Ascending aorta (tissue), 2 donors: ENCODE measurements around the gene MRPL49. TPM values are rescaled to one million over a fixed set of nuclear protein-coding genes. Genes with fewer than 3 reads are reported as not detected.
"Not testable (repeated sequence)": the region's sequence is repeated elsewhere in the genome, so short reads cannot be mapped to it uniquely, and the experiment has no call there.

ENCODE experiments used
- DNase-seq, 2 donors: peaks; one replicate each; pipeline ENCODE4 v3.0.0-alpha.2; 2019; ENCODE audit warnings: low spot score in 2 of 2
- H3K27ac ChIP-seq, 2 donors: fragments of 200-600 bp; sonication (generic); one replicate each; pipeline ENCODE4 v1.5.1; 2016 to 2017; ENCODE audit warnings: mild to moderate bottlenecking in 1 of 2
- H3K27me3 ChIP-seq: fragments of 200-600 bp; sonication (generic); one replicate; pipeline ENCODE4 v1.5.1; 2017
- H3K36me3 ChIP-seq, 2 donors: fragments of 200-600 bp; sonication (generic); one replicate each; pipeline ENCODE4 v1.5.1; 2016
- H3K4me1 ChIP-seq, 2 donors: fragments of 200-600 bp; sonication (generic); one replicate each; pipeline ENCODE4 v1.5.1; 2016 to 2017; ENCODE audit warnings: mild to moderate bottlenecking in 1 of 2
- H3K4me3 ChIP-seq, 2 donors: fragments of 200-600 bp; sonication (generic); one replicate each; pipeline ENCODE4 v1.5.1; 2016 to 2017; ENCODE audit warnings: mild to moderate bottlenecking in 1 of 2
- H3K9me3 ChIP-seq, 2 donors: fragments of 200-600 bp; sonication (generic); one replicate each; pipeline ENCODE4 v1.5.1; 2016
- CTCF ChIP-seq, 3 experiments: fragments of 200-600 bp in 2 of 3; fragments of 450-650 bp in 1 of 3; sonication (generic) in 2 of 3; IDR thresholded peaks; one replicate each; pipeline ENCODE4 v1.5.1; 2016 to 2019; ENCODE audit warnings: antibody characterized with exemption in 3 of 3, mild to moderate bottlenecking in 1 of 3, moderate library complexity in 1 of 3
- intact Hi-C: fragments of 100-400 bp; cut with DNase I; formaldehyde crosslinking; loops from one replicate; pipeline ENCODE4 v1.15.1; 2023
- total RNA-seq: library from RNA; depleted of rRNA; stranded (reverse); fragments of >200 nt; gene quantifications from one replicate; pipeline ENCODE4 v1.1.0, GENCODE V29; 2016

MRPL49 gene
- total RNA-seq, 1 donor from 2014 or later: 43.2 TPM

- no peak for DNase-seq
Measured at GRCh38 chr11:65147352-65148075, 25.4 kb downstream of the MRPL49 start.

GRCh38 chr11:65148657-65149056 lies 26.5 kb downstream of the MRPL49 start:
- Histone ChIP-seq H3K4me1 (peaks cover 0 to 11% of the 10 kb centered on the region in 2 donors), H3K27me3 (no peaks in the 10 kb centered on the region), H3K4me3 (no peak overlapping the region), H3K36me3 (no peaks in the 10 kb centered on the region), H3K27ac (no peak overlapping the region), H3K9me3 (no peaks in the 10 kb centered on the region)
- intact Hi-C loops: no loop called here
- TF ChIP-seq CTCF (IDR thresholded peaks at IDR 0.05): no peak
- no peak for DNase-seq

More at GRCh38 chr11:65147352-65148075, 25.4 kb downstream of the MRPL49 start:
- no peaks in the 10 kb centered on the region for H3K27me3 ChIP-seq
- no peak overlapping the region for H3K27ac ChIP-seq
- H3K9me3 ChIP-seq: no peaks in the 10 kb centered on the region
- no peaks in the 10 kb centered on the region for H3K36me3 ChIP-seq
- intact Hi-C loops: no loop called here
- peaks cover 0 to 11% of the 10 kb centered on the region in 2 donors for H3K4me1 ChIP-seq
- no peak for TF ChIP-seq CTCF (IDR thresholded peaks at IDR 0.05)
- no peak overlapping the region for H3K4me3 ChIP-seq

GRCh38 chr11:65150131-65150508 lies 28.0 kb downstream of the MRPL49 start:
- Histone ChIP-seq H3K4me1 (peaks cover 0 to 11% of the 10 kb centered on the region in 2 donors), H3K4me3 (peak overlapping the region in 1 of 2 donors; percentile 19), H3K27ac (peak overlapping the region; percentile 68 to 73)
- DNase-seq, H3K36me3 ChIP-seq, H3K27me3 ChIP-seq, H3K9me3 ChIP-seq: not testable (repeated sequence)
- intact Hi-C loops: loop anchor here (2.0 kb wide), 1 partner anchor 15 kb away; the partner anchor contains the start of gene SYVN1

- TF ChIP-seq CTCF (IDR thresholded peaks at IDR 0.05): no peak
- Histone ChIP-seq H3K36me3 (no peaks in the 10 kb centered on the region), H3K4me3 (peak overlapping the region in 1 of 2 donors; percentile 19), H3K27me3 (no peaks in the 10 kb centered on the region), H3K27ac (peak overlapping the region; percentile 68 to 73), H3K4me1 (peaks cover 0 to 11% of the 10 kb centered on the region in 2 donors), H3K9me3 (no peaks in the 10 kb centered on the region)
- peak; percentile 90 to 96 for DNase-seq
- intact Hi-C loops: loop anchor here (2.0 kb wide), 1 partner anchor 16 kb away; the partner anchor contains the start of gene SYVN1
Measured at GRCh38 chr11:65150509-65151299, 28.6 kb downstream of the MRPL49 start.

GRCh38 chr11:65151331-65151899 lies 29.3 kb downstream of the MRPL49 start:
- DNase-seq: peak in 1 of 2 donors; percentile 40
- no peak for TF ChIP-seq CTCF (IDR thresholded peaks at IDR 0.05)
- H3K36me3 ChIP-seq: no peaks in the 10 kb centered on the region
- peak overlapping the region; percentile 68 to 73 for H3K27ac ChIP-seq
- no peak overlapping the region for H3K4me3 ChIP-seq
- intact Hi-C loops: loop anchor here (2.0 kb wide), 1 partner anchor 17 kb away; the partner anchor contains the start of gene SYVN1
- H3K27me3 ChIP-seq: no peaks in the 10 kb centered on the region
- no peaks in the 10 kb centered on the region for H3K9me3 ChIP-seq
- peaks cover 0 to 11% of the 10 kb centered on the region in 2 donors for H3K4me1 ChIP-seq
